Measurements from ENCODE around the gene ZBTB20. TPM values are rescaled to one million over a fixed set of nuclear protein-coding genes. Genes with fewer than 3 reads are reported as not detected.

Gene ZBTB20
- total and polyA plus RNA-seq, 2 donors (not counting 1 experiment from before 2014, with no cell fraction given) = 4.0 to 123 TPM

GRCh38 chr3:114539525-114539924 is 607.6 kb downstream of the ZBTB20 start:
- CTCF ChIA-PET = interaction anchor here (0.7 kb wide), 1 partner anchor 204 kb away, joined by 4 read pairs; no protein-coding TSS in a partner anchor
- H3K4me1 Mint-ChIP-seq = peaks cover 24% of the 10 kb centered on the region
- H3K27ac Mint-ChIP-seq = no peak overlapping the region

GRCh38 chr3:114538211-114538610 is 608.9 kb downstream of the ZBTB20 start:
- no peak overlapping the region for H3K27ac ChIP-seq (ENCODE audit: low read length in 2 of 2)
- H3K27me3 ChIP-seq (replicated peaks in 1 of 4; ENCODE audit: control extremely low read depth in 1 of 4, control insufficient read depth in 3 of 4, insufficient read depth in 4 of 4, low read length in 3 of 4) = no peaks in the 10 kb centered on the region
- no peaks in the 10 kb centered on the region for H3K79me2 ChIP-seq (ENCODE audit: control insufficient read depth, insufficient read depth, low read length)
- H3K9me3 ChIP-seq (ENCODE audit: control extremely low read depth in 1 of 3, control insufficient read depth in 2 of 3, insufficient read depth in 1 of 3, low read length in 2 of 3) = no peaks in the 10 kb centered on the region
- H3K9ac ChIP-seq (ENCODE audit: low read length) = no peak overlapping the region
- DNase-seq = peak; percentile 11
- H4K20me1 ChIP-seq (ENCODE audit: control insufficient read depth, insufficient read depth, low read length, poor library complexity, severe bottlenecking) = no peaks in the 10 kb centered on the region
- WGBS (ENCODE audit: insufficient coverage) = no CpG with 5 or more reads among the region's 2 CpGs
- H3K27me3 Mint-ChIP-seq = no peaks in the 10 kb centered on the region
- H3K4me3 ChIP-seq (ENCODE audit: control extremely low read depth in 1 of 5, extremely low read depth in 1 of 5, insufficient read depth in 1 of 5, low read depth in 2 of 5, low read length in 4 of 5) = no peak overlapping the region
- no peak overlapping the region for H3K4me3 Mint-ChIP-seq
- ATAC-seq (ENCODE audit: low read depth) = peak; percentile 39
- POLR2A ChIA-PET = no interaction called here
- H3K4me1 ChIP-seq (ENCODE audit: control insufficient read depth in 2 of 2, insufficient read depth in 2 of 2, low read length in 2 of 2) = peaks cover 9 to 10% of the 10 kb centered on the region in 2 donors
- no peak overlapping the region for H3K27ac Mint-ChIP-seq
- H3K4me2 ChIP-seq (replicated peaks; ENCODE audit: low read depth, low read length, poor library complexity, severe bottlenecking) = peak overlapping the region; percentile 0
- H3K9me3 Mint-ChIP-seq (ENCODE audit: insufficient read depth) = peaks cover 2% of the 10 kb centered on the region
- peaks cover 24% of the 10 kb centered on the region for H3K4me1 Mint-ChIP-seq
- TF ChIP-seq EZH2 (IDR thresholded peaks at IDR 0.05; ENCODE audit: borderline replicate concordance, insufficient read depth, low read depth, low read length, poor library complexity, severe bottlenecking) (no peak), CTCF (IDR thresholded peaks at IDR 0.05) (no peak)
- H3K36me3 ChIP-seq (replicated peaks in 1 of 2; ENCODE audit: control extremely low read depth in 1 of 2, control insufficient read depth in 1 of 2, extremely low read depth in 1 of 2, insufficient read depth in 2 of 2, low read length in 1 of 2) = no peaks in the 10 kb centered on the region
- CTCF ChIA-PET = no interaction called here
- H2AFZ ChIP-seq (ENCODE audit: insufficient read depth, low read depth, low read length, poor library complexity, severe bottlenecking) = no peak overlapping the region
- intact Hi-C loops (cut with micrococcal nuclease) = no loop called here

More at GRCh38 chr3:114539525-114539924, 607.6 kb downstream of the ZBTB20 start:
- Histone ChIP-seq H3K79me2 (ENCODE audit: control insufficient read depth, insufficient read depth, low read length) (no peaks in the 10 kb centered on the region), H3K9ac (ENCODE audit: low read length) (no peak overlapping the region), H3K9me3 (ENCODE audit: control extremely low read depth in 1 of 3, control insufficient read depth in 2 of 3, insufficient read depth in 1 of 3, low read length in 2 of 3) (no peaks in the 10 kb centered on the region), H3K27me3 (replicated peaks in 1 of 4; ENCODE audit: control extremely low read depth in 1 of 4, control insufficient read depth in 3 of 4, insufficient read depth in 4 of 4, low read length in 3 of 4) (no peaks in the 10 kb centered on the region), H4K20me1 (ENCODE audit: control insufficient read depth, insufficient read depth, low read length, poor library complexity, severe bottlenecking) (no peaks in the 10 kb centered on the region), H3K4me2 (replicated peaks; ENCODE audit: low read depth, low read length, poor library complexity, severe bottlenecking) (no peak overlapping the region), H2AFZ (ENCODE audit: insufficient read depth, low read depth, low read length, poor library complexity, severe bottlenecking) (no peak overlapping the region), H3K4me3 (ENCODE audit: control extremely low read depth in 1 of 5, extremely low read depth in 1 of 5, insufficient read depth in 1 of 5, low read depth in 2 of 5, low read length in 4 of 5) (no peak overlapping the region), H3K4me1 (ENCODE audit: control insufficient read depth in 2 of 2, insufficient read depth in 2 of 2, low read length in 2 of 2) (peaks cover 9 to 10% of the 10 kb centered on the region in 2 donors), H3K36me3 (replicated peaks in 1 of 2; ENCODE audit: control extremely low read depth in 1 of 2, control insufficient read depth in 1 of 2, extremely low read depth in 1 of 2, insufficient read depth in 2 of 2, low read length in 1 of 2) (no peaks in the 10 kb centered on the region), H3K27ac (ENCODE audit: low read length in 2 of 2) (no peak overlapping the region)
- Mint-ChIP-seq H3K4me3 (no peak overlapping the region), H3K27me3 (no peaks in the 10 kb centered on the region), H3K9me3 (ENCODE audit: insufficient read depth) (no peaks in the 10 kb centered on the region)
- intact Hi-C loops (cut with micrococcal nuclease) = no loop called here
- DNase-seq (no peak), ATAC-seq (ENCODE audit: low read depth) (no peak)
- POLR2A ChIA-PET = interaction anchor here (0.6 kb wide), 1 partner anchor 97 kb away, joined by 3 read pairs; no protein-coding TSS in a partner anchor
- TF ChIP-seq CTCF (IDR thresholded peaks at IDR 0.05) = no peak
- no peak for TF ChIP-seq EZH2 (IDR thresholded peaks at IDR 0.05; ENCODE audit: borderline replicate concordance, insufficient read depth, low read depth, low read length, poor library complexity, severe bottlenecking)
- 93% methylated on average over 4 of the region's 5 CpGs for WGBS (ENCODE audit: insufficient coverage)

Measured in B cell (primary cell).